NCI-H1048 (cell line): Measurements from ENCODE around the gene DNHD1.

Experiments
- DNase-seq: peaks from one replicate; lab custom pipeline; 2025; lab: John Stamatoyannopoulos, UW

The DNHD1 gene

DNA sequence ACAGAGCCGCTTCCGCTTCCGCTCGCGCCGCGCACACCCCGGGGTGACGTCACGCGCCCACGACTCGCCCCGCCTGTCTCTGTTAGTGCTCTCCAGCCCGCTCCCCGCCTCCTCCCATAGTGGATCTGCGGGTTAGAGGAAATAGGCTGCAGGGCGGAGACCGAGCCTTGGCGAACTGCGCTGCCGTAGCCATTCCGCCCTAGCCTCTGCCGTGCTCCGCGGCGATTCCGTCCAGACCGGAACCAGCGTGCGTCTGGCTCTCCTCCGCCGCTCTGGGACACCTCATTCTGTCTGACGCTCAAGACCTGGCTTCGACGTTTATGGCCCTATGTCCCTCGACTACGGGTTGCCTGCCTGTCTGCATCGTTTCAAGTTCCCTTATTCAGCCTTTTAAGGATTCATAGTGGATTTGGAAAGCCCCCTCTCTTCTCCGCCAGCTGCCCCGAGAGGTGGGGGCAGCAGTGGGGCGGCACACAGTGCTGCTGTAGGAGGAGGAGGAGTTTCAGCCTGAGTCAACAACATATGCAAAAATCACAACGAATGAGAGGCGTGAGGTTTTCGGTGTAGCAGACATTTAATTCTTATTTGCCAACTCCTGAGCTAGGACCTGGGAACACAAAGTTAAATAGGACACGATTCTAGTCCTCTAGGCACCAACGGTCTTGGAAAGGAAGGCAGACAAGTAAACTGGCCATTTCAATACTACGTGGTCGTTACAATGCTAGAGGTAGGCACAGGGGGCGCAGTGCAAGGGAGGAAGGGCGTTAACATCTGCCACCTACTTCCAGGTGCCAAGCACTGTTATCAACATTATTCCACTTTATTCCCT lies 115.3 kb downstream of the DNHD1 start, which contains the start of gene TAF10:
Gene TAF10, minus strand, starts transcription at position 4 of the 829 bp plus-strand sequence. CDS start 27 bp downstream, outside the sequence.
- DNase-seq: peak; percentile 81

DNA sequence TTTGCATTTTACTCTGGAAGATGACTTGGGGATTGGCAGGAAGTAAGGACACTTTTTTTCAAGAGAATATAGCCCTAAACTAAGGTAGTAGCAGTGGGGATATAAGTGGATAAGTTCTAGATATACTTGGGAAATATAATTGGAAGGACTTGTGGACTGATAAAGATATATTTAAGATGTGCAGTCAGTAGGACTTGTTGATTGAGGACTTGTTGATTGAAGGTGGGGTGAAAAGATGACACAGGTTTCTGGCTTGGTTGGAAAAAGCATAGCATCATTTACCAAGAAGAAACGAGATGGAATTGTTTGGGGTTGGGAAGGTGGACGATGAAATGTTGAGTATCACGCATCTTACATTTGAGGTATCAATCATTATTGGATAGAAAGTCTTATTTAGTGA lies 116.4 kb downstream of the DNHD1 start:
- DNase-seq: no peak

- DNase-seq: no peak
Measured at GRCh38 chr11:6614446-6614845, 117.4 kb downstream of the DNHD1 start.

- no peak for DNase-seq
Measured at GRCh38 chr11:6615046-6615445, 118.0 kb downstream of the DNHD1 start.

DNA sequence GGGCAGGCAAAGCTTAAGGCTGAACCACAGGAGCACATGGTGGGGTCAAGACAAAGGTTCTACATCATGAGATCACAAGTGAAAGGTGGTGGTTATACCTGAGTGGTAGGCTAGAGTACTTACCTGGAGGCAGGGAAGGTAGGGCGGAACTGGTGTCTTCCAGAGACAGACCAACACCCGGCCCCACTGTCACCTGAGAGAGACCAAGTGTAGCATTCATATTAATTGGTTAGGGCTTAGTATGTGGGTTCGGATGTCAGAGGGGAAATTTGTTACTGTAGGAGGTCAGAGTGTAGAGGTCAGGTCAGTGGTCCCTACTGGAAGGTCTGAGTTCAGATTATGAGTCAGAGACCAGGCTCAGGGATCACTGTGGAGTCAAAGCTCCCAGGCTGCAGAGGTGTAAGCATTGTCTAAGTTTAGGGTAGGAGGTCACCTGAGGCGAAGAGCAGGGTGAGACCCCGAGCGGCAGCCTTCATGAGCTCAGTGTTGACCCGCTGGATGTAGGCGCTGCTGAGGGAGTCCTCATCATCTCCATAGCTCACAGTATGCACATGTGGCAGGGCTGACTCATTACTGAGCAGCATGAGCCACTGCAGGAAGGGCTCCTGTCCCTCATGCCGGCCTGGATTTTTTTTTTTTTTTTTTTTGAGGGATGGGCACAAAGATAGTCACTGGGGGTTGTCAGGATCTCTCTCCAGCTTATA lies 119.0 kb downstream of the DNHD1 start:
- no peak for DNase-seq

DNA sequence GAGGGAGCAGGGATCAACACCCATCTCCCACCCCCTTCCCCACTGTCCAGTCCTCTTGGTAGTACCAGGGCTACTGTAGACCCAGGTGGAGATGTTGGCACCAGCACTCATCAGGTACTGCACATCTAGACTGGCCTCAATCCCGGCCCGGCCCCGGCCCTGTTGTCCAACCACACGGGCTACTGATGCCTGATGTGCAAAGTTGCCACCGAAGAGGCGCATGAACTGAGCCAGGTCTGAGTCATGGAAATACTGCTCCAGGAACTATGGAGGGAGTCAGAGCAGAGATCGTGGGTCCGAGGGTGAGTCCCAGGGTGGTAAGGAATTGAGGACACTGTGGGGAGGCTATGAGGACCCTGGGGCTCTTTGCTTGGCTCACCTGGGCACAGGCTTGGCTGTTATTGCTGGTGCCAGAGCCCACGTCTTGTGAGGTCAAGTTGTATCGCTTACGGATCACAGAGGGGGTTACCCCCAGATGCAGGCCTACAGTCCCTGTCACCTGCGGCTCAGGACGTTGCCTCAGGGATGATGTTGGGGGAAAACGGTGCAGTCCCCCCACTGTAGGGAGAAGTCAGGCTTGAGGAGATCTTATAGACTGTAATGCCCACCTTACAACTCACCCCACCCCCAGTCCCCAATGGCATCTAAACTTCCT lies 119.6 kb downstream of the DNHD1 start:
- no peak for DNase-seq

GRCh38 chr11:6617315-6617781 lies 120.3 kb downstream of the DNHD1 start:
- no peak for DNase-seq

DNA sequence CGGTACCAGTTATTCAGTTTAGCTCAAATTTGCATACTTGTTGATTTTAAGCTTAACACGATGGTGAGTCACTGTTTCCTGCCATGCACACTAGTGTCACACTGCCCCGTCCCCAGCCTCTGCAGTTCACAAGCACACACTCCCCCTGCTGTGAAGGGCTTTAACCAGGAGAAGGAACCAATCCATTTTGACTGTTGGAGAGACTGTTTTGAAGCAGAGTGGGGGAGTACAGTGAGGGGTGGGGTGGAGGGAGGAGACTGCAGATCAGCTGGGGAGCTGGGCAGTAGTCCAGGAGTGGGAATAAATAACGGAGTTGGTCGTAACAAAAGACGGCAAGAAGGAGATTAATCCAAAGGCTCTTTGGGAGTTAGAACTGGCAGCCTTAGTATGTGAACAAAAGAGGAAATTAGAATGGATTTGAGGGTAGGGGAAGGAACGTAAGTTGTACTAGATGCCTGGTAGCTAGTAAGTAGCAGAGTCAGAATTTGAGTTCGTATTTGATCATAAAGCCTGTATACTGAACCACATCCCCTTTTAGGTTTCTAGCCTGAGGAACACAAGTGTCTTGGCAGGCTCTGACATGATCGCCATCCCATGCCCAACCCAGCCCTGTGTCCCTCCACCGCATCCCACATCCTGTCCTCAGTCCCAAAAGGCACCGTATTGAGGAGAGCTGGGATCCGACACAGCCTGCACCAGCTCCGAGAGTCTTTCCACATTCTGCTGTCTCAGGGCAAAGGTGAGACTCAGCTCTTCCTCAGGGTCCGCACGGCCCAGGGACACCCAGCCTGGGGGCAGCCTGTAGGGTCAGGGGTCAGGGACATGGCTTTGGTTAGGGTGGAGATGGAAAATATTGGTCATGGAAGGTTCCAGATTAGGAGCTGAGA lies 121.3 kb downstream of the DNHD1 start:
- no peak for DNase-seq

- peak; percentile 76 for DNase-seq
Measured at GRCh38 chr11:6619004-6619745, 122.1 kb downstream of the DNHD1 start, which contains the start of gene TPP1. TPP1 (minus strand) TSS chr11:6619422; CDS start chr11:6619400, 22 bp downstream.

- no peak for DNase-seq
Measured at GRCh38 chr11:6620636-6621035, 123.6 kb downstream of the DNHD1 start.
